ENCODE measurements around the gene VWA5A.

Gene VWA5A, protein sequence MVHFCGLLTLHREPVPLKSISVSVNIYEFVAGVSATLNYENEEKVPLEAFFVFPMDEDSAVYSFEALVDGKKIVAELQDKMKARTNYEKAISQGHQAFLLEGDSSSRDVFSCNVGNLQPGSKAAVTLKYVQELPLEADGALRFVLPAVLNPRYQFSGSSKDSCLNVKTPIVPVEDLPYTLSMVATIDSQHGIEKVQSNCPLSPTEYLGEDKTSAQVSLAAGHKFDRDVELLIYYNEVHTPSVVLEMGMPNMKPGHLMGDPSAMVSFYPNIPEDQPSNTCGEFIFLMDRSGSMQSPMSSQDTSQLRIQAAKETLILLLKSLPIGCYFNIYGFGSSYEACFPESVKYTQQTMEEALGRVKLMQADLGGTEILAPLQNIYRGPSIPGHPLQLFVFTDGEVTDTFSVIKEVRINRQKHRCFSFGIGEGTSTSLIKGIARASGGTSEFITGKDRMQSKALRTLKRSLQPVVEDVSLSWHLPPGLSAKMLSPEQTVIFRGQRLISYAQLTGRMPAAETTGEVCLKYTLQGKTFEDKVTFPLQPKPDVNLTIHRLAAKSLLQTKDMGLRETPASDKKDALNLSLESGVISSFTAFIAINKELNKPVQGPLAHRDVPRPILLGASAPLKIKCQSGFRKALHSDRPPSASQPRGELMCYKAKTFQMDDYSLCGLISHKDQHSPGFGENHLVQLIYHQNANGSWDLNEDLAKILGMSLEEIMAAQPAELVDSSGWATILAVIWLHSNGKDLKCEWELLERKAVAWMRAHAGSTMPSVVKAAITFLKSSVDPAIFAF

DNA sequence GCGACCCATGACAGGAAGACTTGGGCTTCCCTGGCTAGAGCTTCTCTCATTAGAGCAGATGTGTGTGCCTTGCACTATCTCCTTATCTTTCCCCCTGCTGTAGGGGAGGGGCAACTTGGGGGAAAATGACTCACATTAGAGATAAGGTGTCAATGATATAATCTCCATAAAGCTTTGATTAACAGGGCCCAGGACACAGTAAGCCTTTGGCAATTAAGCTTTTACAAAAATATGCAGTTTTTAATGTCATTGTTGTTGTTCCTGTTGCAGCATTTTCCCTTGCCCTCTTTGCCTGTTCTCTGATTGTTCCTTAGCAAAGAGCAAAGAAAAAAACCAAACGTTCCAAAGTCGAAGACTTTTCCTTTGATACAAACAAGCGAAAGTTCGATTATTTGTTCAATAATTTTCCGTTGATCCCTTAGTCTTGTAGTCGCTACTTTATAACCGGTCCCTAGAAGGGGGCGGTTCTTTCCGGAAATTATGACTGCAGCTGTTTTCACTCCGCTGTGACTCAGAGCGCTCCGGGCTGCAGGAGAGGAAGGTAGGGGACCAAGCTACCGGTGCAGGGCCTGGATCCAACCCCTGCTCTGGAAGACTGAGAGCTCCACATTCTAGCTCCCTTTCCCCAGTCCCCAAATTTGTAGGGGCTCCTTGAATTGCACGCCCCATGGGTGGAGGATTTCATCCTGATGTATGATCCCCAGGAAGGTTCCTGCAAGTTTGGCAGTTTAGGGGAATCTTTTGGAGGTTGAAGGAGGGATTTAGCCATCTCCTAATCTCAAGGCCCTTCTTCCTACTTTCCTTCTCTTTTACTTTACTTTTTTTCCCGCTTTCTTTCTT is at the start of gene VWA5A:
Gene VWA5A, plus strand, starts transcription at position 509 of the 840 bp plus-strand sequence. CDS start 2,062 bp downstream, outside the sequence.
- peak; percentile 65 to 76 for DNase-seq (ENCODE audit: low spot score in 2 of 2)
- in situ Hi-C loops (cut with MboI; ENCODE audit: low sequenced_read_pairs): no loop called here
- Histone ChIP-seq H3K27me3 (ENCODE audit: low read depth) (peaks cover 5% of the 10 kb centered on the region), H3K36me3 (replicated peaks) (no peaks in the 10 kb centered on the region), H3K4me3 (peak within 1 kb of the TSS; percentile 29), H3K4me1 (peaks cover 2% of the 10 kb centered on the region; the same call in 1 of the 2 replicates), H3K9me3 (no peaks in the 10 kb centered on the region)

- H3K4me1 ChIP-seq: no peaks in the 10 kb centered on the region
- no peaks in the 10 kb centered on the region for H3K9me3 ChIP-seq
- H3K36me3 ChIP-seq (replicated peaks): no peaks in the 10 kb centered on the region
- H3K27me3 ChIP-seq (ENCODE audit: low read depth): peaks cover 2% of the 10 kb centered on the region; the same call in 1 of the 2 replicates
- no peak overlapping the region for H3K4me3 ChIP-seq
- in situ Hi-C loops (cut with MboI; ENCODE audit: low sequenced_read_pairs): no loop called here
- no peak for DNase-seq (ENCODE audit: low spot score in 2 of 2)
Measured at GRCh38 chr11:124068601-124069110, 46.6 kb upstream of the VWA5A start.

DNA sequence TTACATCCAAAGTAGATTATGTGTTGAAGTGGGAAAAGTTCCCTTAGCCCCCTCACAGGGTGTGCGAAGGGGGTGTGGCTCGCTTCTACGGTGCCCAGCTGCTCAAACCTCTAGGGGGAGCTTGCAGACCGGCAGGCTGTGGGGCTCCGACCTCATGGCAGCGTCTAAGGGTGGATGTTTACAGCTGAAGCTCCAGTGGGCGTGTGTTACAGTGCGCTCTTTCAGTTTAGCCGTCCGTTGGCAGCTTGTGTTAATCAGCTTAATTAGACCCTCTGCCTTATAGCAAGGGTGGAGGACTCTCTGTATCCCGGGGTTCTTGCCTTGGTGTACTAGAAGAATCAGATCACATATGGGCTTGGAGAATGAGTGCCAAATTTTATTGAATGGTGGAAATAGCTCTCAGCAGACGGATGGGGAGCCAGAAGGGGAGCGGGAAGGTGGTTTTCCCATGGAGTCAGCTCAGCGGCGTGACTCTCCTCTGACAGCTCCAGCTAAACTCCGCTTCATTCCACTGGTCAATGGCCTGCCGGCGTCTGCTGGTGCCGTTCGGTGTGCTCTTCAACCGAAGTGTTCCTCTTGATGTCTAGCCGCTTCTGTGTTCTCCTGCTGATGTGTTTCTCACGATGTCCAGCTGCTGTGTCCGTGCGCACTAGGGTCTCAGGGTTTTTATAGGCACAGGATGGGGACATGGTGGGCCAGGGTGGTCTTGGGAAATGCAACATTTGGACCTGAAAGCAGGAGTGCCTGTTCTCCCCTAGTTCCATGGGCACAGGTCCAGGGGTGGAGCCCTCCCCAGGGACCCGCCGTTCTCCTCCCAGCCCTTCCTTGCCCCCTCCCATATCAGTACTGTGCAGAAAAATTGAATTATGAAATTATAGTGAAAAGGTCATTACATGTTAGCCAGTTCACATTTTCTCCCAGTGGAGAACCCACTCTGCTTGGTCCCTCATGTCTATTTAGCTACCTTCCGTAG is 45.5 kb upstream of the VWA5A start:
- Histone ChIP-seq H3K36me3 (replicated peaks) (no peaks in the 10 kb centered on the region), H3K9me3 (no peaks in the 10 kb centered on the region), H3K4me3 (no peak overlapping the region), H3K4me1 (no peaks in the 10 kb centered on the region), H3K27me3 (ENCODE audit: low read depth) (peaks cover 2% of the 10 kb centered on the region; the same call in 1 of the 2 replicates)
- in situ Hi-C loops (cut with MboI; ENCODE audit: low sequenced_read_pairs): no loop called here
- DNase-seq (ENCODE audit: low spot score in 2 of 2): peak; percentile 55 to 77

DNA sequence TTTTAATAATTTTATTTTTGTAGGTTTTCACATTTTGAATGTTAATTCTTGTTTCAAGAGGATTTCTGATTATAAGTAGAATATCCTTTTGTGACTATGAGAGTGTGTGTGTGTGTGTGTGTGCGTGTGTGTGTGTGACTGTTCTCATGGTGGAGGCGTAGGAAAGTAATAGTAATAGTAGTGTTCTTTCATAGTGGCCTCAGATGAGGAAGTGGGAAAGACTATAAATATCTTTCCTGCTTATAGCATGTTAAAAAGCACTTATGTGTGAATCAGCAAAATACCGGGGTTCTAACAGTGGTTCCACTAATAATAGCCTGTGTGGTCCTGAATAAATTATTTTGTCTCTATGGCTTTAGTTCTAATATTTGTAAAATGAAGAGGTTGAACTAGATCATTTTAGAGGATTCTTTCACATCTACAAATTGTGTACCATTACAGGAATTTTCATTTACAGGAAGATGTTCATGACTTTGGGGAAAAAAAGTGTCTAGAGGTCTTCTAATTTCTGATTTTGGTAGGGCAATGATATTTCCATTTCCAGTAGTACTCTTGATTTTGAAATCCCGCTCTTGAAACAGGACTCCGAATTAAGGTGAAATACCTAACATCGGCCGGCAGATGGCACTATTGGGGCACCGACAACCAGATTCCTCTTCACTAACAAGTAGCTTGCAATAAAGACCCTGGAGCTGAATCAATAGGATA is 44.2 kb upstream of the VWA5A start:
- DNase-seq (ENCODE audit: low spot score in 2 of 2): peak; percentile 57 to 73
- no peaks in the 10 kb centered on the region for H3K36me3 ChIP-seq (replicated peaks)

DNA sequence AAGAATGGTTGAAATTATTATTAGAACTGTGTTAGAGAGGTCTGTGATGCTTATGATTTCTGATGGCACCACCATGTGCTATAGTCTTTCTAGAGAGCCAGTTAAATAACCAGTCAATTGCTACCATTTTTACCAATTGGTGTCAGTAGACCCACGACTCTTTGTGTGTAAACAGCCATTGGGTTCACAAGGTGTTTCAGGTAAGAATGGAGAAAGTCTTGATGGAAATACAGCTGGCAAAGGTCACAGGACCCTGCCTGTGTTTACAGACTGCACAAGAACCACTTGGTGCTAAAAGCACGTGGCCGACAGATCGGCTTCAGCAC is 43.7 kb upstream of the VWA5A start:
- H3K9me3 ChIP-seq: no peaks in the 10 kb centered on the region
- no peak for DNase-seq (ENCODE audit: low spot score in 2 of 2)
- no peaks in the 10 kb centered on the region for H3K36me3 ChIP-seq (replicated peaks)
- in situ Hi-C loops (cut with MboI; ENCODE audit: low sequenced_read_pairs): no loop called here
- H3K4me1 ChIP-seq: no peaks in the 10 kb centered on the region
- no peak overlapping the region for H3K4me3 ChIP-seq
- peaks cover 2% of the 10 kb centered on the region; the same call in 1 of the 2 replicates for H3K27me3 ChIP-seq (ENCODE audit: low read depth)

More for the DNA sequence above, 44.2 kb upstream of the VWA5A start:
- H3K4me1 ChIP-seq: no peaks in the 10 kb centered on the region
- H3K9me3 ChIP-seq: no peaks in the 10 kb centered on the region
- in situ Hi-C loops (cut with MboI; ENCODE audit: low sequenced_read_pairs): no loop called here
- H3K27me3 ChIP-seq (ENCODE audit: low read depth): peaks cover 2% of the 10 kb centered on the region; the same call in 1 of the 2 replicates
- H3K4me3 ChIP-seq: no peak overlapping the region

GRCh38 chr11:124072147-124072546 is 43.1 kb upstream of the VWA5A start:
- Histone ChIP-seq H3K4me1 (no peaks in the 10 kb centered on the region), H3K4me3 (no peak overlapping the region), H3K27me3 (ENCODE audit: low read depth) (peaks cover 2% of the 10 kb centered on the region; the same call in 1 of the 2 replicates), H3K9me3 (no peaks in the 10 kb centered on the region), H3K36me3 (replicated peaks) (no peaks in the 10 kb centered on the region)
- DNase-seq (ENCODE audit: low spot score in 2 of 2): no peak
- in situ Hi-C loops (cut with MboI; ENCODE audit: low sequenced_read_pairs): no loop called here

- no peaks in the 10 kb centered on the region for H3K4me1 ChIP-seq
- no peak overlapping the region for H3K4me3 ChIP-seq
- in situ Hi-C loops (cut with MboI; ENCODE audit: low sequenced_read_pairs): no loop called here
- DNase-seq (ENCODE audit: low spot score in 2 of 2): no peak
- H3K9me3 ChIP-seq: no peaks in the 10 kb centered on the region
- H3K36me3 ChIP-seq (replicated peaks): no peaks in the 10 kb centered on the region
- H3K27me3 ChIP-seq (ENCODE audit: low read depth): no peaks in the 10 kb centered on the region
Measured at GRCh38 chr11:124074554-124074953, 40.7 kb upstream of the VWA5A start.

GRCh38 chr11:124075492-124075840 is 39.8 kb upstream of the VWA5A start:
- DNase-seq (ENCODE audit: low spot score in 2 of 2): no peak
- no peaks in the 10 kb centered on the region for H3K36me3 ChIP-seq (replicated peaks)
- in situ Hi-C loops (cut with MboI; ENCODE audit: low sequenced_read_pairs): loop anchor here (25.0 kb wide), 1 partner anchor 512 kb away; no protein-coding TSS in a partner anchor
- H3K9me3 ChIP-seq: no peaks in the 10 kb centered on the region
- no peaks in the 10 kb centered on the region for H3K27me3 ChIP-seq (ENCODE audit: low read depth)
- no peak overlapping the region for H3K4me3 ChIP-seq
- no peaks in the 10 kb centered on the region for H3K4me1 ChIP-seq

DNA sequence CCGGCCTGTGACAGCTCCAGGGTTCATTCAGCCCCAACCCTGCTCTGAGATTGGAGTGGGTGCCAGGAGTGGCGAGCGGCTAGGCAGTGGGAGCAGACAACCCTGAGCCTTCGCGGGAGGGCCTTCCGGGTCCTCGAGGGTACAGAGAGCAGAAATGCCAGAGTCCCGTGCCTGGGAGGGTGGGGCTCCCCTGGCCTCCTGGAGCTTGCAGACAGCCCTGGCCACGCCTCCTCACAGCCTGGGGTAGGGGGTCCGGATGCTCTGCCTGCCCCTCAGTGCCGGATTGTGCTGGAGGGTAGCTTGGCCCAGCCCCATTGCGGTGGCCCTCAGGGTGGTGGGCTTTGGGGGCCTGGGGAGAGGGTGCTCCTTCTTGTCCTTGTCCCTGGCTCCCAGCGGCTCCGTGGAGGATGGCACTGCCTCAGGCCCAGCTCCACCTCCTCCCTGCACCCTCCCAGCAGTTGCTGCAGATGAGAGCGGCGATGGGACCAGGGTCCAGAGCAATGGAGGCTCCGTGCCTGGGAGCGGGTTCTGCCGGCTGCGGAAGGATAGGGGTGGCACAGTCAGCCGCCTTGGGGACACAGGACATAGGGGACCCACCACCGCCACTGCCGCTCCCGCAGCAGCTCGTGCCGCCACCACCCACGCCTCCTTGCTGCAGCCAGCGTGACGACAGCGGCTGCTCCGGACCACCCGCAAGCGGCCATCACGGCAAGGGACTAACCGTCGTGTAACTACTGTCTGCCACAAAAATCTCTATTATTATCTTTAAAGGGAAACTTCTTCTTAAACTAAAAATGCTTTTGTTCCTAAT is 39.2 kb upstream of the VWA5A start:
- no peak overlapping the region for H3K4me3 ChIP-seq
- in situ Hi-C loops (cut with MboI; ENCODE audit: low sequenced_read_pairs): loop anchor here (25.0 kb wide), 1 partner anchor 511 kb away; no protein-coding TSS in a partner anchor
- no peaks in the 10 kb centered on the region for H3K36me3 ChIP-seq (replicated peaks)
- H3K27me3 ChIP-seq (ENCODE audit: low read depth): no peaks in the 10 kb centered on the region
- no peaks in the 10 kb centered on the region for H3K4me1 ChIP-seq
- H3K9me3 ChIP-seq: no peaks in the 10 kb centered on the region
- no peak for DNase-seq (ENCODE audit: low spot score in 2 of 2)

DNA sequence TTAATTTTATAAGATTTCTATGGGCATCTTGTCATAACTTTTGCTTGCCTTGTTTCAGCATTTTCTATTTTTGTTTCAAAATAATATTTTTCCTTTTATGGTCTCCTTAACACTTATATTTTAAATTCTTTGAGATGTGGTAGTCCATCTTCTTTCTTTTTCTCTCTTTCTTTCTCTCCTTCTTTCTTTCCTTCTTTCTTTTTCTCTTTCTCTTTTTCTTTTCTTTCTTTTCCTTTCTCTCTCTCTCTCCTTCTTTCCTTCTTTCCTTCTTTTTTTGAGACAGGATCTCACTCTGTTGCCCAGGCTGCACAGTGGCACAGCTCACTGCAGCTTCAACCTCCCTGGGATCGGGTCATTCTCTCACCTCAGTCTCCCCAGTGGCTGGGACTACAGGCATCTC is 38.0 kb upstream of the VWA5A start:
- no peak for DNase-seq (ENCODE audit: low spot score in 2 of 2)
- no peaks in the 10 kb centered on the region for H3K36me3 ChIP-seq (replicated peaks)
- no peaks in the 10 kb centered on the region for H3K27me3 ChIP-seq (ENCODE audit: low read depth)
- no peaks in the 10 kb centered on the region for H3K4me1 ChIP-seq
- H3K4me3 ChIP-seq: no peak overlapping the region
- H3K9me3 ChIP-seq: no peaks in the 10 kb centered on the region
- in situ Hi-C loops (cut with MboI; ENCODE audit: low sequenced_read_pairs): loop anchor here (25.0 kb wide), 1 partner anchor 510 kb away; no protein-coding TSS in a partner anchor

DNA sequence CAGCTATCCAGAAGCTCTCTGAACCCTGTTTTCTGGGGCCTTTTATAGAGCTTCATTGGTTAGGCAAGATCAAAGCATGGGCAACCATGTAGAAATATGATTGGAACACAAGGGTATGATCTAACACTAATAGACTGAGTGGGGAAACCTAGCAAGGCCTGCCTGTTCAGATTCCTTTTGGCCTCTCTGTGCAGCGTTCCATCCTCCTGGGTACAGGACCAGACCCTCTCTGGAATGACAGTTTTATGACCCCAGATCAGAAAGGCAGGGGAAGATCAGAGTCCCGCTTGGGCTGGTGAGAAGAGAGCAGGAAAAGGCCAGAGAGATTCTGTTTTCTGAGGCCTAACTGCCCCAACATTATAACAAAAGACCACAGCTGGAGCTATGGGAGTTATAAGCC is 36.7 kb upstream of the VWA5A start:
- in situ Hi-C loops (cut with MboI; ENCODE audit: low sequenced_read_pairs): loop anchor here (25.0 kb wide), 1 partner anchor 509 kb away; no protein-coding TSS in a partner anchor
- no peak for DNase-seq (ENCODE audit: low spot score in 2 of 2)
- no peaks in the 10 kb centered on the region for H3K27me3 ChIP-seq (ENCODE audit: low read depth)

More for the DNA sequence above, 36.7 kb upstream of the VWA5A start:
- no peak overlapping the region for H3K4me3 ChIP-seq
- H3K9me3 ChIP-seq: no peaks in the 10 kb centered on the region
- H3K4me1 ChIP-seq: no peaks in the 10 kb centered on the region
- H3K36me3 ChIP-seq (replicated peaks): no peaks in the 10 kb centered on the region
